Cortex of kidney (tissue), 1 donor: Measurements from ENCODE around the gene DLL3.

Source experiments
- DNase-seq: peaks from one replicate; lab custom pipeline; 2025; lab: John Stamatoyannopoulos, UW

DLL3 gene

DNA sequence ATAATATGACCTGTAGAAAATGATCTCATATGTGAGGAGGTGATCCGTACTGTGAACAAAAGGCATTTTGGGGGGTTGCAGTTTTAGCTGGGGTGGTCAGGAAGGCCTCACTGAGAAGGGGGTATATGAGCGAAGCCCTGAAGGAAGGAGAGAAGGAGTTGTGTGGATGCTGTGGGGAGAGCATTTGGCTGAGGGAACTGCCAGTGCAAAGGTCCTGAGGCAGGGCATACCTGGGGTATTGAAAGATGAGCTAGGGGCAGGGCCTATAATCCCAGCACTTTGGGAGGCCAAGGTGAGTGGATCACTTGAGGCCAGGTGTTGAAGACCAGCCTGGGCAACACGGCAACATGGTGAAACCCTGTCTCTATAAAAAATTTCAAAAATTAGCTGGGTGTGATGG lies 18.7 kb downstream of the DLL3 start:
- no peak for DNase-seq

DNA sequence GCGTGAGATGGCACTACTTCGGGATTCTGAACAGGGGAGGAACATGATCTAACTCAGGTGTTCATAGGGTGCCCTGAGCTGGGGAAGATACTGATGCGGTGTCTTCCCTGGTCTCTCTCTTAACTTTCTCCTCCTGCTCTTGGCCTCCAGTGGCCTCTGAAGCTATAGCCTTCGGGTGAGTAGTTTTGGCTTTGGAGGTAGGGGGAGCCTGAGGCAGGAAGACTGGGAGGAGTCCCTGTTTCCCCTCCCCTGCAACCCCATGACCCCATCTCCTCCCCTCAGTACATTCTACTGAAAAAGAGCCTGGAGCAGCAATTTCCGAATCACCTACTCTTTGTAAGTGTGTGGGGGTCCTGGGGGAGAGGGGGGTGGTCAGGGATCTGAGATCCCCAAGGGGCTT lies 19.7 kb downstream of the DLL3 start:
- DNase-seq = no peak

DNA sequence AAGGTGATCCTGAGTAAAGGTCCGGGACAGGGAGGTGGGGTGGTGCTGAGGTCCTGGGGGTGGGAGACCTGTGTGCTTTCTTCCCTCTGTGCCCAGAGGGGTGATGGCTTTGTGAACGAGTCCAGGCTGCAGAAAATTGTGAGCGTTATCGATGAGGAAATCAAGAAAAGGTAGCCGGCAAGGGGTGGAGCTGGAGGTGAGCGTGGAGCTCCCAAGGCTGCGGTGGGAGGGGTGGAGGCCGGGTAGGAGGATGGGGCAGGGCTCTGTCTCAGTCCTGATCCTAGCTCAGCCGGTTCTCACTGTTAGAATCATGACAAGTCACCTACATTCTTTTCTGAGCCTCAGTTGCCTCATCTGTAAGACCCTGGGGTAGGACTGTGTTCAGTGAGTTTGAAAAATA lies 20.2 kb downstream of the DLL3 start:
- DNase-seq = no peak

GRCh38 chr19:39520541-39521484 lies 22.1 kb downstream of the DLL3 start:
- DNase-seq = no peak

DNA sequence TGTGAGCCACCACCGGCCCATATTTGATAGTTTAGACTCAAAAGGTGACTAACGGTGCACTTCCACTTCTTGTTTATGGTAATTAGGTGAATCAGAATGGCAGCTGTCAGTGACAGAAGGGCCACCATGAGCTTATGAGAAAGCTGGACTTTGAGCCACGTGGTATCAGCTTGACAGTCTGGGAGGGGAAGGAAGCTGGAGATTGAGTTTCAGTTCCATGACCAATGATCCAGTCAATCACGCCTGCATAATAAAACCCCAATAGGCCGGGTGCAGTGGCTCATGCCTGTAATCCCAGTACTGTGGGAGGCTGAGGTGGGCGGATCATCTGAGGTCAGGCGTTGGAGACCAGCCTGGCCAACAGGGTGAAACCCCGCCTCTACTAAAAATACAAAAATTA lies 25.7 kb downstream of the DLL3 start:
- DNase-seq = no peak

DNA sequence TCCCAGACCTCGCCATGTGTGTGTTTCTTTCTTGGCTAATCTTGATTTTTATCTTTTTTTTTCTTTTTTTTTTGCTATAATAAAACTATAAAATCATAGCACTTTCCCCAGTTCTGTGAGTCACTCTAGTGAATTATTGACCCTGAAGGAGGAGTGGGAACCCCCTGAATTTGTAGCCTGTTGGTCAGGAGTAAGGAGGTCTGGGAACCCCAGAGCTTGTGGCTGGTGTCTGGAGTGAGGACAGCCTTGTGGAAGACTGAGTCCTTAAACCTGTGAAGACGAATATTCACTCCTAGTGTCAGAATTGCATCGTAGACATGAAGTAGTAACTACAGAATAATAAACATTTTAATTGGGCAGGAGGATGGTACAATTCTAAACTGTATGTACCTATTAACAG lies 26.5 kb downstream of the DLL3 start:
- DNase-seq = no peak

GRCh38 chr19:39531834-39532232 lies 33.1 kb downstream of the DLL3 start:
- DNase-seq = no peak

- DNase-seq = peak; percentile 48
Observed at GRCh38 chr19:39532233-39533002, 33.7 kb downstream of the DLL3 start, which contains the start of gene EID2B. EID2B (minus strand) TSS chr19:39532852; CDS start chr19:39532802, 50 bp downstream.

- DNase-seq = no peak
Observed at GRCh38 chr19:39533003-39533512, 34.3 kb downstream of the DLL3 start.

DNA sequence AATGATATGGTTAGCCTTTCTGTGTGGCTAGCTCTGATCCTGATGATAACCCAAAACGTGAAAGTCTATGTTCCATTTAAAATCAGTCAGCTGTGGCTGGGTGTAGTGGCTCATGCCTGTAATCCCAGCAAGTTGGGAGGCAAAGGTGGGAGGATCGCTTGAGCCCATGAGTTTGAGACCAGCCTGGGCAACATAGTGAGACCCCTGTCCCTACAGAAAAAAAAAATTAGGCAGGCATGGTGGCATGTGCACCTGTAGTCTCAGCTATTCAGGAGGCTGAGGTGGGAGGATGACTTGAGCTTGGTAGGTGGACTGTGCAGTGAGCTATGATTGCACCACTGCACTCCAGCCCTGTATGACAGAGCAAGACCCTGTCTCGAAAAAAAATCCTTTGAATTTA lies 35.0 kb downstream of the DLL3 start:
- no peak for DNase-seq

DNA sequence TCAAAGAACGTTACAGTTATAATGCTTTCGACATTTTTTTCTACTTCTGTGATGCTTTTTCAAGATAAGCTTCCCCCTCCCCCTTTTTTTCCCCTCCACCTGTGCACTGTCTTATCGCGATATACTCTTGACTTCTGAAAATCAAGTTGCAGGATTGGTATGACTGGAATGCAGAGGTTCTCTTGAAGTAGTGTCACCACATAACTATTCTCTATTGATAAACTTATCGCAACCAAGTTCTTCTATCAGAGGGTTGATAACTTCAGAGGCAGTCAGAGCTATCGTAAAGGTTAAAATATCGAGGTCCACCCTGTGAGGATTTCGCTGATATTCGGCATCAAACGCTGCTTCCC lies 40.4 kb downstream of the DLL3 start:
- no peak for DNase-seq

DNA sequence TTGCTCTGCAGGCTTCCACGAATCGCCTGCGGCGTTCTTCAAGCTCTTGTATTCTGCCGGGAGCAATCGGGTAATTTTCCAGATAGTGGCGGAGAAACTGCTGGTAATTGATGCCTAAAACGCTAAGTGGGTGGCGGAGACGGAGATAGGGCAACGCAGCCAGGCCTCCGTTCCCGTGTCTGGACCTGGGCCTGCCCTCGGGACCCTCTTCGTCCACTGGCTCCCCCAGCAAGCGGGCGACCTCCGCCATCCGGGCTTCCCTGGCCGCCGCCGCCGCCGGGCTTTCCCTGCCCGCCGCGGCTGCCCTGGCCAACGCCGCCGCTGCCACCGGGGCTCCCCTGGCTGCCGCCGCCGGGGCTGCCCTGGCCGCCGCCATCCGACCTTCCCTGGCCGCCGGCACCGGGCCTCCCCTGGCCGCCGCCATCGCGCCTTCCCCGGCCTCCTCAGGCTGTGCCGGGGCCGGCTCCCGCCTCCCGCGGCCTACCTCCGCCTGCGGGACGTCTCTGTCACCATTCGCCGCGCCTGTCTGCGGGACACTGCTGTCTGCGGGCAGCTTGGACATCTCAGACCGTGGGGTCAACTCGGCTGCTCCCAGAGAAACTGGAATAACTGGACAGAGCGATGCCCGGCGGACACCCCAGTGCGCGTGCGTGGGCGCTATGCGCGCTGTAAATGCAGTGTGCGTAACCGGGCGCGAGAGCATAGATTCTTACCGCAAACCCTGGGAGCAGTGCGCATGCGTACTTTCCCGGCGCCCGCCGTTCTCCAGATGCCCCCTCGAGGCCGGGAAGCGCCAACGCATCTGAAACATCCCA lies 41.0 kb downstream of the DLL3 start, which contains the start of gene EID2:
TSS of gene EID2 (minus strand) at position 644 of the 815 bp plus-strand sequence. CDS start at position 562, 82 bp downstream.
- DNase-seq = peak; percentile 50

DNA sequence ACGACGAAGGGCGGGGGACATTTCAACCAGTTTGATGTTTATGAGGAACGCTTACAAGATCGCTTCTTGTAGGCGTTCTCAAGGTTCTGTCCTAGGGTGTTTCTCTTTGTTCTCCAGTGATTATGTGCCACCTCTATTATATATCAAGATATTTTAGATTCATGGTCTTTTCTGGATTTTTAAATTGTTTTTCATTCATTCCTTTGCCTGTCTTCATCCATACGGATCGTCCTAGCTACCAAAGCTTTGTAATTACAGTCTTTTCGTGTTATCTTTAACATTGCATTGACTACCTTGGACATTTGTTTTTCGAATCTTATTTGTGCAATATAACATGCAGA lies 41.6 kb downstream of the DLL3 start:
- DNase-seq = no peak

DNA sequence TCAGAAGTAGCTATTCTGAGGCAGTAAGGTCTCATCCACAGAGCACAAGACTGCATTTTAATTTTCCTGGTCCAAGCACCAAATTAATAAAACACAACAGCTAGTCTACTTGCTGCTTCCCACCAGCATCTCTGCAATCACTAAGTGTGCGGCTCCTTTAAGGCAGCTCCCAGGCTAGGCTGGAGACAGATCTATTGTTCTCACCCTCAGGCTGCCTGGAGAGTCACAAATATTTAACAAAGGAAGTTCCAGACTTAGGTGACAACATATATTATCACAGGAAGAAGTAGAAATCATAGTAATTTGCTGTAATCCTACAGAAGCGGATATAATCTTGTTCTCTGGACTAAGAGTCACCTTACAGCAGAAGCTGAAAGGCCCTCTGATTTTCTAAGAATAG lies 43.5 kb downstream of the DLL3 start:
- DNase-seq = no peak

GRCh38 chr19:39543477-39543857 lies 44.7 kb downstream of the DLL3 start:
- no peak for DNase-seq

- no peak for DNase-seq
Observed at GRCh38 chr19:39544226-39544903, 45.6 kb downstream of the DLL3 start.

- DNase-seq = no peak
Observed at GRCh38 chr19:39544911-39545310, 46.2 kb downstream of the DLL3 start.

- DNase-seq = no peak
Observed at GRCh38 chr19:39546599-39546998, 47.9 kb downstream of the DLL3 start.

- no peak for DNase-seq
Observed at GRCh38 chr19:39550197-39550596, 51.5 kb downstream of the DLL3 start.

GRCh38 chr19:39553082-39553652 lies 54.4 kb downstream of the DLL3 start:
- no peak for DNase-seq

DNA sequence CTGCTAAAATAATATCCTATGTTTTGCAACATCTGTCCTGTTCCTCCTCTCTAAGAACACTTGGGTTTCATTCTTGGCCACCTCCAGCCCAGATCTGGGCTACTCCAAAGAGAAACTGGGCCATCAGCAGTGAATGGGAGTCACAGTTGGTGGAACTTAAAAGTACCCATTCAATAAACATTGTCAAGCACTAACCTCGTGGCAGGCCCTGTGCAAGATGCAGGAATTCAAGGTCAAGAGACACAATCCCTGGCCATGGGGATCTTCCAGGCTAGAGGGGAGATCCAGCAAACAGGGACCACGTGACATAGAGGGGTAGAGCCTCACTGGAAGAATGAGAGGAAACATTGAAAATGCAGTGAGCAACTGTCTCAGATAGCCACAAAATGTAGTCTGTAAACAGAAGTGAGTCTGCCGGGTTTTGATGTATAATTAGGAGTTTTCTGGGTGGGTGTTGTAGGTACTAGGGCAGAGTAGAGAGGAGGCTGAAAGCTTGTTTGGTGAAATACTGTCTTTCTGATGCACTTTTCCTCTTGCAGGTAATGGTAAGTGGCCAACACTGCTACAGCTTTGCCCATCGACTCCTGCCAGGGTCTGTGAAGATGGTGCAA lies 56.1 kb downstream of the DLL3 start:
- DNase-seq = no peak
